ENCODE data around the gene MFN2. TPM values are rescaled to one million over a fixed set of nuclear protein-coding genes. Genes with fewer than 3 reads are reported as not detected.

MFN2 gene
- total RNA-seq, 1 experiment from 2014 or later: 56.8 TPM

- POLR2A ChIA-PET: no interaction called here
- DNase-seq (ENCODE audit: low spot score) (no peak), ATAC-seq (no peak)
- H3K4me3 Mint-ChIP-seq: no peak overlapping the region
- H3K9me3 Mint-ChIP-seq: no peaks in the 10 kb centered on the region
- TF ChIP-seq CREB1 (CRISPR knock-in tag; IDR thresholded peaks at IDR 0.05) (no peak), TEAD4 (CRISPR knock-in tag; IDR thresholded peaks at IDR 0.05) (no peak), ATF6 (CRISPR knock-in tag; IDR thresholded peaks at IDR 0.05) (no peak), JUN (CRISPR knock-in tag; IDR thresholded peaks at IDR 0.05) (no peak), GABPB1 (CRISPR knock-in tag; IDR thresholded peaks at IDR 0.05) (no peak), TCF7 (CRISPR knock-in tag; IDR thresholded peaks at IDR 0.05; ENCODE audit: low read depth) (no peak), USF1 (CRISPR knock-in tag; IDR thresholded peaks at IDR 0.05) (no peak), E2F4 (CRISPR knock-in tag; IDR thresholded peaks at IDR 0.05; ENCODE audit: borderline replicate concordance, low read depth) (no peak), ZNF671 (CRISPR knock-in tag; IDR thresholded peaks at IDR 0.05) (no peak), ATF1 (CRISPR knock-in tag; IDR thresholded peaks at IDR 0.05) (no peak), ESRRA (CRISPR knock-in tag; IDR thresholded peaks at IDR 0.05; ENCODE audit: borderline replicate concordance) (no peak), IRF1 (CRISPR knock-in tag; IDR thresholded peaks at IDR 0.05) (no peak)
- peaks cover 36% of the 10 kb centered on the region for H3K36me3 Mint-ChIP-seq
- H3K27me3 Mint-ChIP-seq (ENCODE audit: low read depth): no peaks in the 10 kb centered on the region
- H3K4me1 Mint-ChIP-seq: no peaks in the 10 kb centered on the region
- H3K27ac Mint-ChIP-seq: no peak overlapping the region
- CTCF ChIA-PET: no interaction called here
Observed at GRCh38 chr1:12028957-12029511, 48.8 kb downstream of the MFN2 start.

DNA sequence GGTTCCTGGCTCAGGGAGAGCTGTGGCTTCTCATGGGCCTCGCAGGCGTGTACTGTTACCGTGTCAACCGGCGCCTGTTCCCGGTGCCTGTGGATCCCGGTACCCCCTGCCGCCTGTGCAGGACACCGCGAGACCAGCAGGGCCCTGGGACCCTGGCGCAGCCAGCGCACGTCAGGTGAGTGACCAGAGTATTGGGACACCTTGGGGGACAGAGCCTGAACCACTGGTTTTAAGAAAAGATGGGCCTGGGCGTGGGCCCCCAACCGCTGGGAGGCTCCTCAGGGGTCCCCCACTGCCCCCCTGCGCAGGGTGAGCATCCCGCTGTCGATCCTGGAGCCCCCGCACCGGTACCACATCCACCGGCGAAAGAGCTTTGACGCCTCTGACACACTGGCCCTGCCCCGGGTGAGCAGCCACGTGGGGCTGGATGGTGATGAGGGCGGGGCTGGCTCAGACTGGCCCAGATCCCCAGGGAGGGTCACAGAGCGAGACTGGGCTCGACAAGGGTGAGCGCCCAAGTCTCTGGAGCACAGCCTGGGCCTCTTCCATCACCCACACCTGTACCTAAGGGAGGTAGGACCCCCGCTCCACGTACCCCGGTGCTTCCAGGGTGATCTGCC lies 49.6 kb downstream of the MFN2 start:
- POLR2A ChIA-PET: interaction anchor here (1.1 kb wide), 1 partner anchor 44 kb away, joined by 6 read pairs; no protein-coding TSS in a partner anchor
- peaks cover 28% of the 10 kb centered on the region for H3K36me3 Mint-ChIP-seq
- no peak for ATAC-seq

More for the DNA sequence above, 49.6 kb downstream of the MFN2 start:
- no peaks in the 10 kb centered on the region for H3K27me3 Mint-ChIP-seq (ENCODE audit: low read depth)
- no peaks in the 10 kb centered on the region for H3K9me3 Mint-ChIP-seq
- TF ChIP-seq ATF2 (CRISPR knock-in tag; IDR thresholded peaks at IDR 0.05; ENCODE audit: borderline replicate concordance, low read depth) (no peak), MXD4 (CRISPR knock-in tag; IDR thresholded peaks at IDR 0.05; ENCODE audit: borderline replicate concordance) (no peak), ELF4 (CRISPR knock-in tag; IDR thresholded peaks at IDR 0.05; ENCODE audit: low read depth) (no peak)
- H3K27ac Mint-ChIP-seq: no peak overlapping the region
- CTCF ChIA-PET: interaction anchor here (0.6 to 1.9 kb wide), 4 partner anchors 15 to 129 kb away, joined by 3 to 5 read pairs (median 3); no protein-coding TSS in a partner anchor
- no peaks in the 10 kb centered on the region for H3K4me1 Mint-ChIP-seq
- DNase-seq (ENCODE audit: low spot score): no peak
- H3K4me3 Mint-ChIP-seq: no peak overlapping the region
